Dendritic cell treated with granulocyte-macrophage colony-stimulating factor and Interleukin-4, amounts not matched to agents 40 ng/mL and 50 ng/mL, for 4 days (primary cell): Measurements from ENCODE around the gene JAZF1.
A peak's percentile ranks its signal among the peaks of the same experiment; 100 is the strongest.

ENCODE experiments used
- H3K27ac Mint-ChIP-seq: one replicate; pipeline ENCODE4 v1.8.0; 2022; ENCODE audit warnings: mild to moderate bottlenecking, mixed read lengths
- H3K27me3 Mint-ChIP-seq: one replicate; pipeline ENCODE4 v1.8.0; 2022; ENCODE audit warnings: mild to moderate bottlenecking, mixed read lengths
- H3K36me3 Mint-ChIP-seq: one replicate; pipeline ENCODE4 v1.8.0; 2022; ENCODE audit warnings: low read depth, mixed read lengths
- H3K4me1 Mint-ChIP-seq: one replicate; pipeline ENCODE4 v1.8.0; 2022; ENCODE audit warnings: low read depth, mixed read lengths
- H3K4me3 Mint-ChIP-seq: one replicate; pipeline ENCODE4 v1.8.0; 2022; ENCODE audit warnings: mild to moderate bottlenecking, moderate library complexity, mixed read lengths
- H3K9me3 Mint-ChIP-seq: one replicate; pipeline ENCODE4 v1.8.0; 2022; ENCODE audit warnings: mixed read lengths
- intact Hi-C: fragments of 100-400 bp; cut with micrococcal nuclease; formaldehyde crosslinking; loops from one replicate; pipeline ENCODE4 v1.15.0; 2022

Gene JAZF1

DNA sequence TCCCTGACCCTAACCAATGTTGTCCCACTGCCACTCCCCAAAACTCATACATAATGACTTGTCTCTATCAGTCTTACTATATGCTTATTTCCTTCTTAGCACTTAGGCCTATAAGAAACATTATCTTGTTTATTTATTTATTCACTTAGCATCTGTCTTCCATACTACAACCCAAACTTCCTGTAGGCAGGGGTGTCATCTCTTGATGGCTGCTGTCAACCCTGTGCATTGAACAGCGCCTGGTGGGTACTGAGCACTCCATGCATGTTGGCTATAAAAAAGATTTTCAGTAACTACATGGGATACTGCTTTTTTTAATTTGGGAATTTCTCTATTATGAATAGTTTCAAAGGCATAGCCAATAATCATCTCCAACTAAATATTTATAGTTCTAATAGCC is 46.7 kb downstream of the JAZF1 start:
- Mint-ChIP-seq H3K27me3 (no peaks in the 10 kb centered on the region), H3K4me1 (peaks cover 11% of the 10 kb centered on the region), H3K9me3 (no peaks in the 10 kb centered on the region), H3K27ac (peak overlapping the region; percentile 45), H3K36me3 (peaks cover 12% of the 10 kb centered on the region), H3K4me3 (no peak overlapping the region)
- intact Hi-C loops: no loop called here

DNA sequence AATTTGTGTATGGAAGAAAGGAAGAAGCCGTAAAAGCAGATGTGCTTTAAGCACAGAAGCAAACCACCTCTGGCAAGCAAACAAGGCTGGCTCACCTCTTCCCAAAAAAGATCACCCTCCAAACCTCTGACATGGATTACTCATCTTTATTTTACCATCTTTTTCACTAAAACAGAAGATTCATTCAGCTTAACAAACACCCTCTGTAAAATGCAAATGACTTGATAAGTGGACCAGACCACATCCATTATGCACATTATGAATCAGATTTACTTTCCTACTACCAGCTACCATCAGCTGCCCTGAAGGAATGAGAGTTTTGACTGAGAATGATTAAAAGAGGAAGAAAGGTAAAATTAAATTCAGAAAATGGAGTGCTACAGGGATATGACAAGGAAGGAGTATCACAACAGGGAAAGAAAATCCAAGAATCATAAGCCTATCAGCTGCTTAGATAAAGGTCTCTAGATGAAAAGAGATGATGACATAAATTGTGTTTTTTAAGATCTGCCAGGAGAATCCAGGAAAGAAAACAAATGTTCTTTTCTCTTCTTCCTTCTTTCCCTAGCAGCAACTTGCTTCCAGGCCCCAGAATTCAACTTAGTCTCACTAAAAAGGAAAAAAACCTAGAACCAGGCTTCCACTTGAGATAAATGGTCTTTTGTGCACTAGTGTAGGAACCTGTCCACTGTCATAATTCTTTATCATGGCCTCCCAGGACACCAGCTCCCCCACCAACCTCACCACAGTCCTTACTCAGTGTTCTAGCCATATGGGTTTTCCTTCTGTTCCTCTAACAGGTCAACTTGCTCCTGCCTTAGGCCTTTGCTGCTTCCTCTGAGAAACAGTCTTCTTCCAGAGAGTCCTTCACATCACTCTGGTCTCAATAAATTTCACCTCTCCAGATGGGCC is 47.4 kb downstream of the JAZF1 start:
- H3K27me3 Mint-ChIP-seq: no peaks in the 10 kb centered on the region
- intact Hi-C loops: no loop called here
- H3K4me3 Mint-ChIP-seq: no peak overlapping the region
- peaks cover 12% of the 10 kb centered on the region for H3K36me3 Mint-ChIP-seq
- peak overlapping the region; percentile 45 for H3K27ac Mint-ChIP-seq
- H3K4me1 Mint-ChIP-seq: peaks cover 11% of the 10 kb centered on the region
- no peaks in the 10 kb centered on the region for H3K9me3 Mint-ChIP-seq

DNA sequence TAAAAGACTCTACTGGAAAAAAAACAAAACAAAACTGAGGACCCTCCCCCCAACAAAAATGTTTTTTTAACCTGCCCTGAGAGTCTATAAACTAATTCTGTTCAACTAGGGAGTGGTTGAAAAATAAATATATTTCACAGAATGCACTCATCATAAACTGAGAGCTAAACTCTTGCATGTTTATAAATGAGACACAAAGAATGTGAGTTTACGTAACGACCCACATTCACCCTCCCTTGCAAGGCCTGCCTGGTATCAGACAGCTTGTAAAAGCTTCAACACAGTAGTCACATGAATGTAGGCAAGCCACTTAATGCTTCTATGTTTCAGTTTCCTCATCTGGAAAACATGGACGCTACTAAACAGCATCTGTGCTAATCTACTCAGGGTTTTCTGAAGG is 50.3 kb downstream of the JAZF1 start:
- peaks cover 12% of the 10 kb centered on the region for H3K36me3 Mint-ChIP-seq
- H3K4me3 Mint-ChIP-seq: no peak overlapping the region
- H3K4me1 Mint-ChIP-seq: peaks cover 29% of the 10 kb centered on the region
- no peaks in the 10 kb centered on the region for H3K9me3 Mint-ChIP-seq
- intact Hi-C loops: no loop called here
- H3K27me3 Mint-ChIP-seq: no peaks in the 10 kb centered on the region
- H3K27ac Mint-ChIP-seq: no peak overlapping the region

DNA sequence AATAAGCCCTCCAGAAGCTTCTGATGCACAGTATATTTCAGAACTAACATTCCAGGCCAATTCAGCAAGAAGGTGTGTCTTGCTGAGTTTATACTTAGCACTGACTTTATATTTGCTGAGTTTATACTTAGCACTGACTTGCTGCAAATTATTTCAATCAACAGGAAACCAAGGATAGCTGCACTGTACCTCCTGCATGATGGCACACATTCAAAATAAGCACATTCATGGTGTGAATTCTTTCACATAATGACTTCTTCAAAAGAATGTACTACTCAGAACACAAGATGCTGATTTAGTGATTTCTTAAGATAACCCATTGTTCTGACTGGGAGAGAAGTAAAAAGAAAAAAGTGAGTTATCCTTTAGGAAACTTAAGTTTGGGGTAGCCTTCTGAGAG is 52.0 kb downstream of the JAZF1 start:
- Mint-ChIP-seq H3K36me3 (peaks cover 12% of the 10 kb centered on the region), H3K27me3 (no peaks in the 10 kb centered on the region), H3K27ac (no peak overlapping the region), H3K4me3 (no peak overlapping the region), H3K9me3 (no peaks in the 10 kb centered on the region), H3K4me1 (peaks cover 25% of the 10 kb centered on the region)
- intact Hi-C loops: no loop called here

DNA sequence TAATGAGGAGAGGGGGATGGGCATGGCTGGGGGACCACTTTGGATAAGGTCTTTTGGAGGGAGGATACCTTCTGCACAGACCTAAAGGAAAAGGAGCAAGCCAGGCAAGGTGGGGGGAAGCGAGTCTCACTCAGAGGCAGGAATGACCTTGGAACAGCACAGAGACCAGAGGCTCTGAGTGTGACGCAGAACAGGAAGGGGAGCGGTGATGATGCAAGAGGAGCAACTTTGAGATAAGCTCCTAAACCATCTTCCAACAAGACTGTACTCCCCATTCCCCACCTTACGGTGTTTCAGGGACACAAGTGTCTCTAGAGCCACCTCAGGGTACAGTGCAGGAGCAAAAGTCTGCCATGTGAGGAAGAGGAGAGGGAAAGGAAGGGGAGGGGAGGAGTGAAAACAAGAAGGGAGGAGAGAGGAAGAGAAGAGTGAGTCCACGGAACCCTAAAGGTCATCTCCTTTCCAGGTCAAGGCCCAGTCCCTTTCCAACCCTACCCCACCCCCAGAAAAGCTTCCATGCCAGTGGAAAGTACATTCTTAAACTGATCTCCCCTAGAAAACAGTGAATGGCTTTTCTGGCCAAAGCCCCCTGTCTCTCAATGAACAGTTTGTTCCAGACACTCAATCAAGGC is 54.1 kb downstream of the JAZF1 start:
- Mint-ChIP-seq H3K9me3 (no peaks in the 10 kb centered on the region), H3K27ac (no peak overlapping the region), H3K36me3 (peaks cover 12% of the 10 kb centered on the region), H3K27me3 (no peaks in the 10 kb centered on the region), H3K4me1 (peaks cover 22% of the 10 kb centered on the region), H3K4me3 (no peak overlapping the region)
- intact Hi-C loops: no loop called here

DNA sequence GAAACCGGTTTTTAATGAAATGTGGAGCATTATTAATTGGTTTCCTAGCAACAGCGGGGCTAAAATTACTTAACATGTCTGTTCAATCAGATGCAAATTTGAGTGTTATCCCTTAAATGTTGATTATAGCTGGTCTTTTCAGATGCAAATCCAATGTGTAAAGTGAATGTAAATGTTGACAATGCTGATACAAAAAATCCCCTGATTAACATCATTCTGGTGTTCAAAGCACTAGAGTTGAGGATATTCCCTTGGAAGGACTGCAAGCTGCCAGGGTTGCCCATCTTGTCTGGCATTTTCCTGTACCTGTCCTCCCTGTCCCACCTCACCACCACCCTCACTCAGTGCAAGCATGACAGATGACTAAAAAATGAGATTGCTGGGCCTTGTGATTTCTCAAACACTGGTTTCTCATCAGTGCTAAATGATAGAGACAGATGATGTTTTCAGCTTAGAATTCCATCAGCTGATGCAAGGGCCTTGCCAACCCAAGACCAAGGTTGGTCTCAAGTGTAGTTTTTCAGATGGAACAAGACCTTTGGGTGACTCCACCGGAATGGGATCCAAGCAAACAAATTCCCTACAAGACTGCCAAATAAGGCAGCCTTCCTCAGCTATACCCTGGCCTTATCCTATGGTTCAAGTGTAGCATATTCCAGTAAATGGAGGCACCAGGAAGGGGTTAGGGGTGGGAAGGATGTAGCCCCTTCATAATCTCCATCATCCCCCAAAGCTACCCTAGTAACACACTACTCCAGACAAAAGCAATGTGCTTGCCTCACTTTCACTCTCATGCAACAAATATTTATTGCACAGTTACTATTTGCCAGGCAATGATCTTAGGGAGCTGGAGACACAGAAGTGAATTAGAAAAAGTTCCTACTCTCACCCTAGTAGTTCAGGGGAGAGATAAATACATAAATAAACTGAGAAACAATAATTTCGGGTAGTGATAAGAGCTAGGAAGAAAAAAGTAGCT is 54.9 kb downstream of the JAZF1 start:
- H3K27ac Mint-ChIP-seq: no peak overlapping the region
- intact Hi-C loops: no loop called here
- H3K36me3 Mint-ChIP-seq: peaks cover 12% of the 10 kb centered on the region
- no peaks in the 10 kb centered on the region for H3K27me3 Mint-ChIP-seq
- no peaks in the 10 kb centered on the region for H3K9me3 Mint-ChIP-seq
- H3K4me3 Mint-ChIP-seq: no peak overlapping the region
- peaks cover 23% of the 10 kb centered on the region for H3K4me1 Mint-ChIP-seq

DNA sequence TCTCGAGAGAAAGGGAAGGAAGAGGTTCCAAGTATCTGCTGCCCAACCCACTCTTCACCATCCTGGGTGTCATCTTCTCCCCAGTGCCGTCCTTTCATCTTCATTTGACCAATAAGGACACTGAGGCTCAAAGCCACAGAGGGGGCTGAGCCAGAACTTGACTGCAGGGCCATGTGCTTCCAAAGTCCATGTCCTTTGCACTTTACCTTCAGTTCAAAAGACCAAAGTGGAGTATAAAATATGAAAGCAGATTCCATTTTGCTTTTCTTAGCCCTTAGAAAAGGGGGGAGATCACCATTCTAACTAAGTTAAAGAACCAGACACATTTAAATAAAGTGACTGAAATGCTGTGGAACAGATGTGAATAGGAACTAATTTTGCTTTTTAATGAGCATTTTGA is 56.2 kb downstream of the JAZF1 start:
- intact Hi-C loops: no loop called here
- no peak overlapping the region for H3K27ac Mint-ChIP-seq
- no peaks in the 10 kb centered on the region for H3K9me3 Mint-ChIP-seq
- peaks cover 36% of the 10 kb centered on the region for H3K4me1 Mint-ChIP-seq
- H3K36me3 Mint-ChIP-seq: peaks cover 12% of the 10 kb centered on the region
- no peaks in the 10 kb centered on the region for H3K27me3 Mint-ChIP-seq
- no peak overlapping the region for H3K4me3 Mint-ChIP-seq

DNA sequence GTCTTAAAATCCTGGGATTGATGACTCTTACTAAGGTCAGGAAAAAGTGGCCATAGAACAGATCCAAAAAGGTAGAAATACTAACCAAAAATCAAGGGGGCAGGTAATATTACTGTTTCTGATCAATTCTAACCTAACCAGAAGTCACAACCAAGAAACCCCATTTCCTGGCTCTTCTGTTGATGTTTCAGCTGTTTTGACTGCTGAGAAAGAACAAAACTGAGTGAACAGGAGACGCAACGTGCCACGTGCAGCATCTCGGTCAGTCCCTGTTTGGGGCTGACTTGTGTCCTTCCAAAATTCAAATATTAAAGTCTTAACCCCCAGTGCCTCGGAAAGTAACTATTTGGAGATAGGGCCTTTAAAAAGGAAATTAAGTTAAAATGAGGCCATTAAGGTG is 56.8 kb downstream of the JAZF1 start:
- H3K9me3 Mint-ChIP-seq: no peaks in the 10 kb centered on the region
- H3K4me3 Mint-ChIP-seq: no peak overlapping the region
- peaks cover 36% of the 10 kb centered on the region for H3K4me1 Mint-ChIP-seq
- intact Hi-C loops: no loop called here
- no peaks in the 10 kb centered on the region for H3K27me3 Mint-ChIP-seq
- H3K36me3 Mint-ChIP-seq: peaks cover 12% of the 10 kb centered on the region
- H3K27ac Mint-ChIP-seq: no peak overlapping the region

DNA sequence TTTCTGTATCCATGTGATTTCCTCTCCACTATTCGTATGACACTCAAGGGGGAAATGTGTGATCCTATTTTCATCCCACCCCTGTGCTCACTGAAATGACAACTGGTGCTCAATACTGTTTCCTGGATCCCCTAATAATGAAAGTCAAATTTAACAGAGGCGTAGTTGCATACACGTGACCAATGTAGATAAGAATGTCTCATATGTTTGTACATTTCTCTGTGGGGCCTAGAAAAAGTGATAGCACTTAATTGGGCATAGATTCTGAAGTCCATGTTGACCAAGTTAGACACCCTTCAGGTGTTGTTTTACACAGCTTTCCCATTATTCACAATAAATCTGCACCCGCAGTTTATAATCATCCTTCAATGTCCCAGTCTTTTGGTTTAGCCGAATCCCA is 59.1 kb downstream of the JAZF1 start:
- H3K4me1 Mint-ChIP-seq: peaks cover 25% of the 10 kb centered on the region

DNA sequence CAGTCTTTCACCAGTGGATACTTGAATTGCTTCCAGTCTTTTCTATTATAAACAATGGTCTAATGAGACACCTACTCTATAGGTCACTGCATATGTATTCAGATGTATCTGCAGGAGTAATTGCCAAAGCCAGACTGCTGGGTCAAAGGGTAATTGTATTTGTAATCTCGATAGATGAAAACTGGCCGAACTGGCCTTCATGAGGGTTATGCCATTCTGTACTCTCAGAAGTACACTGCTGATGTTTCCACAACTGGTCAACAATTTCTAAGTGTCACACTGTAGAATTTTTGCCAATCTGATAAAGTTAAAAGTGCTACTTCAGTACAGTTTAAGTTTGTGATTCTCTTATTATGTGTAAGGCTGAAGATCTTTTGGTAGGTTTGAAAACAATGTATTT is 64.6 kb downstream of the JAZF1 start:
- intact Hi-C loops: no loop called here

More for the DNA sequence above, 59.1 kb downstream of the JAZF1 start:
- no peak overlapping the region for H3K4me3 Mint-ChIP-seq
- H3K27me3 Mint-ChIP-seq: no peaks in the 10 kb centered on the region
- intact Hi-C loops: no loop called here
- H3K9me3 Mint-ChIP-seq: no peaks in the 10 kb centered on the region
- no peak overlapping the region for H3K27ac Mint-ChIP-seq
- no peaks in the 10 kb centered on the region for H3K36me3 Mint-ChIP-seq

DNA sequence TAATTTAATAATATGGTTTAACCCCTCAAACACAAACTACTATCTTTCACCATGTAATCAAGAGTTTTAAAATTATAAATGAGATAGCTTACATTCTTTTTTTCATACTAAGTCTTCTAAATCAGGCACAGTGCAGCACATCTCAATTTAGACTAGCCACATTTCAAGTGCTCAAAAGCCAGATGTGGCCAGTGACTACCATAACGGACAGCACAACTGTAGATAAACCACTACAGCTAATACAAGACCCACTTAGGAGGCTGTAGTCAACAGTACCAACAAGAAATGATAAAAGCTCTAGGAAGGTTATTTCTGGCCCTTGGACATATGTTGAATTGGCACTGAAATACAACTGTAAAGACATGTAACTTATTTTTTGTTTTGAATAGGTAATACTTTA is 65.3 kb downstream of the JAZF1 start:
- intact Hi-C loops: no loop called here
- Mint-ChIP-seq H3K4me1 (peaks cover 28% of the 10 kb centered on the region), H3K9me3 (no peaks in the 10 kb centered on the region), H3K36me3 (peaks cover 3% of the 10 kb centered on the region), H3K27ac (no peak overlapping the region), H3K4me3 (no peak overlapping the region), H3K27me3 (no peaks in the 10 kb centered on the region)

More for the DNA sequence above, 64.6 kb downstream of the JAZF1 start:
- no peak overlapping the region for H3K4me3 Mint-ChIP-seq
- no peaks in the 10 kb centered on the region for H3K27me3 Mint-ChIP-seq
- no peak overlapping the region for H3K27ac Mint-ChIP-seq
- H3K4me1 Mint-ChIP-seq: peaks cover 33% of the 10 kb centered on the region
- no peaks in the 10 kb centered on the region for H3K9me3 Mint-ChIP-seq
- H3K36me3 Mint-ChIP-seq: no peaks in the 10 kb centered on the region

DNA sequence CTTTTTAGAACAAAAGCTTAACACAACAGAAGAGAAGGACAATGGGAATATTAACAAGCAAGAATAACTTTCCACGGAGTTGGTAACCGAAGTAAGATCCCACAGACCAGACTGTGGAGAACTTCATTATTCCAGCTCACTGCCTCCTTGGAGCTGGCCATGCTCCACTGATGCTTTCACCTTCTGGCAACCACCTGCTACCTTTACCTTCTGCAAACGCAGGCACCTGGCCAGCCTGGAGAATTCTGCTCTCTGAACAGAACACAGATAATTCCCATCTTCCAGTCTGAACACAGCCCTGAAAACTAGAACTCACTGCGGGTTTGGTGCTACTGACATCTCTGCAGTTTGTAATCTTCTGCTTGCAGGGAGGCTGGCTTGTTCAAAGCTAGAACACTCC is 66.5 kb downstream of the JAZF1 start:
- peaks cover 19% of the 10 kb centered on the region for H3K4me1 Mint-ChIP-seq
- intact Hi-C loops: no loop called here
- H3K27me3 Mint-ChIP-seq: no peaks in the 10 kb centered on the region
- H3K4me3 Mint-ChIP-seq: no peak overlapping the region
- H3K36me3 Mint-ChIP-seq: peaks cover 6% of the 10 kb centered on the region
- no peak overlapping the region for H3K27ac Mint-ChIP-seq
- no peaks in the 10 kb centered on the region for H3K9me3 Mint-ChIP-seq

DNA sequence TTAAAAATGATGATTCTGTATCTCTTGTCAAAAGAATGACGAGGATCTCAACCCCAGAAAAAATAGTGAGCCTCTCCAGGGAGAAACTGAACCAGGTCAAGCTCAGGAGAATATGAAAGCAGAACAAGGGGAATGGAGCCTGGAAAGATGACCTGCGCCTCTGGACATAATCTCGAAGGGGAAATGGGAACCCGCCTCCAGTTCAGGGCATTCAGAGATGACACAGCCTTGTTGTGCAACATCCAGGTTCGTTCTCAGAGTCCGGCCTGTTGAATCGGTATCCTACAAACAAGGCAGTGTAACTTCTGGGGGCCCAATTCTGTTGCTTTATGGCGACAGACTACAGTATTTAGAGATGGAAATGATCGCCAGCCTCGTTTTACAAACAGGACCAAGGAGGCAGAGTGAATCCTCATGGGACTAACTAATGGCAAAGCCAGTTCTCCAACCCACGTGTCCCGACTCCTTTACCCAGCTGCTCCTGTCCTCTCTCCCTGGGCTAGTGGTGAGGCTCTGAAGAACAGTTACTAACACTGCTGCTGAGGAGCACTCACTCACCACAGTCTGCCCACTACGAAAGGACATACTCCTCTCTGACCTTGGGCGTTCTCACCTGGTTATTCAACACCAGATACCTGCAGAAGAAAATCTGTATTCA is 67.6 kb downstream of the JAZF1 start:
- H3K36me3 Mint-ChIP-seq: peaks cover 6% of the 10 kb centered on the region
- H3K27ac Mint-ChIP-seq: peak overlapping the region; percentile 59
- no peak overlapping the region for H3K4me3 Mint-ChIP-seq
- H3K9me3 Mint-ChIP-seq: no peaks in the 10 kb centered on the region
- intact Hi-C loops: loop anchor here (1.0 kb wide), 1 partner anchor 38 kb away; no protein-coding TSS in a partner anchor
- peaks cover 23% of the 10 kb centered on the region for H3K4me1 Mint-ChIP-seq
- H3K27me3 Mint-ChIP-seq: no peaks in the 10 kb centered on the region
